ENCODE data around the gene KRTAP12-3.

KRTAP12-3 gene

DNA sequence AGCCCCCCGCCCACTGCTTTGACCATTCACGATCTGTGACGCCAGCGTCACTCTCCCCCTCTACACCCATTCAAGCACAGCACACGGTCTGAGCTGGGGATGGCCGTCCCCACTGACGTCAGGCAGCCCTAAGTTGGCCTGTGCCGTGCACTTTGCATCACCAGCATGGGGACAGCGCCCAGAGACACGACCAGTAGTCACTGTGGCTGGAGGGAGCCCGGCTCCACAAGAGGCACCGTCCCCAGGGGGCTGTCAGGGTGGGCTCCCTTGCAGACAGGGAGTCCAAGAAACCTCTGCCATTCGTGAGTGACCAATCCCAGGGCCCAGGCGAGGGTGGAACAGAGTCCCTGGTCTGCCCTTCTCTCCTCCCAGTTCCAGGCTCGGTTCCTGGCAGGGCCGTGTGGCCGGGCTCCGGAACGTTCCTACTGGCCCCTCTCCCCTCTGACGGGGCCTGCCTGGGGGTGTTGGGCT, 43.5 kb upstream of the KRTAP12-3 start:
- no peak overlapping the region for H3K27ac ChIP-seq (replicated peaks)
- TF ChIP-seq, protein P1, sequence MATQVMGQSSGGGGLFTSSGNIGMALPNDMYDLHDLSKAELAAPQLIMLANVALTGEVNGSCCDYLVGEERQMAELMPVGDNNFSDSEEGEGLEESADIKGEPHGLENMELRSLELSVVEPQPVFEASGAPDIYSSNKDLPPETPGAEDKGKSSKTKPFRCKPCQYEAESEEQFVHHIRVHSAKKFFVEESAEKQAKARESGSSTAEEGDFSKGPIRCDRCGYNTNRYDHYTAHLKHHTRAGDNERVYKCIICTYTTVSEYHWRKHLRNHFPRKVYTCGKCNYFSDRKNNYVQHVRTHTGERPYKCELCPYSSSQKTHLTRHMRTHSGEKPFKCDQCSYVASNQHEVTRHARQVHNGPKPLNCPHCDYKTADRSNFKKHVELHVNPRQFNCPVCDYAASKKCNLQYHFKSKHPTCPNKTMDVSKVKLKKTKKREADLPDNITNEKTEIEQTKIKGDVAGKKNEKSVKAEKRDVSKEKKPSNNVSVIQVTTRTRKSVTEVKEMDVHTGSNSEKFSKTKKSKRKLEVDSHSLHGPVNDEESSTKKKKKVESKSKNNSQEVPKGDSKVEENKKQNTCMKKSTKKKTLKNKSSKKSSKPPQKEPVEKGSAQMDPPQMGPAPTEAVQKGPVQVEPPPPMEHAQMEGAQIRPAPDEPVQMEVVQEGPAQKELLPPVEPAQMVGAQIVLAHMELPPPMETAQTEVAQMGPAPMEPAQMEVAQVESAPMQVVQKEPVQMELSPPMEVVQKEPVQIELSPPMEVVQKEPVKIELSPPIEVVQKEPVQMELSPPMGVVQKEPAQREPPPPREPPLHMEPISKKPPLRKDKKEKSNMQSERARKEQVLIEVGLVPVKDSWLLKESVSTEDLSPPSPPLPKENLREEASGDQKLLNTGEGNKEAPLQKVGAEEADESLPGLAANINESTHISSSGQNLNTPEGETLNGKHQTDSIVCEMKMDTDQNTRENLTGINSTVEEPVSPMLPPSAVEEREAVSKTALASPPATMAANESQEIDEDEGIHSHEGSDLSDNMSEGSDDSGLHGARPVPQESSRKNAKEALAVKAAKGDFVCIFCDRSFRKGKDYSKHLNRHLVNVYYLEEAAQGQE (IDR thresholded peaks at IDR 0.05; ENCODE audit: insufficient replicate concordance, low read depth): no peak
- TF ChIP-seq, protein P2, sequence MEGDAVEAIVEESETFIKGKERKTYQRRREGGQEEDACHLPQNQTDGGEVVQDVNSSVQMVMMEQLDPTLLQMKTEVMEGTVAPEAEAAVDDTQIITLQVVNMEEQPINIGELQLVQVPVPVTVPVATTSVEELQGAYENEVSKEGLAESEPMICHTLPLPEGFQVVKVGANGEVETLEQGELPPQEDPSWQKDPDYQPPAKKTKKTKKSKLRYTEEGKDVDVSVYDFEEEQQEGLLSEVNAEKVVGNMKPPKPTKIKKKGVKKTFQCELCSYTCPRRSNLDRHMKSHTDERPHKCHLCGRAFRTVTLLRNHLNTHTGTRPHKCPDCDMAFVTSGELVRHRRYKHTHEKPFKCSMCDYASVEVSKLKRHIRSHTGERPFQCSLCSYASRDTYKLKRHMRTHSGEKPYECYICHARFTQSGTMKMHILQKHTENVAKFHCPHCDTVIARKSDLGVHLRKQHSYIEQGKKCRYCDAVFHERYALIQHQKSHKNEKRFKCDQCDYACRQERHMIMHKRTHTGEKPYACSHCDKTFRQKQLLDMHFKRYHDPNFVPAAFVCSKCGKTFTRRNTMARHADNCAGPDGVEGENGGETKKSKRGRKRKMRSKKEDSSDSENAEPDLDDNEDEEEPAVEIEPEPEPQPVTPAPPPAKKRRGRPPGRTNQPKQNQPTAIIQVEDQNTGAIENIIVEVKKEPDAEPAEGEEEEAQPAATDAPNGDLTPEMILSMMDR (IDR thresholded peaks at IDR 0.05; ENCODE audit: insufficient read depth, low read length): no peak
- TF ChIP-seq GABPA (IDR thresholded peaks at IDR 0.05; ENCODE audit: low read depth): no peak
- no peak for TF ChIP-seq SPI1 (IDR thresholded peaks at IDR 0.05; ENCODE audit: borderline replicate concordance, low read depth)
- TF ChIP-seq POLR2AphosphoS5 (IDR thresholded peaks at IDR 0.05; ENCODE audit: low read depth): no peak
- H3K27me3 ChIP-seq (ENCODE audit: insufficient read depth, poor library complexity, severe bottlenecking): no peaks in the 10 kb centered on the region
- DNase-seq (ENCODE audit: low read depth in 1 of 2, low spot score in 1 of 2): no peak
- H3K4me3 ChIP-seq (replicated peaks; ENCODE audit: insufficient read depth, low read length): no peak overlapping the region

DNA sequence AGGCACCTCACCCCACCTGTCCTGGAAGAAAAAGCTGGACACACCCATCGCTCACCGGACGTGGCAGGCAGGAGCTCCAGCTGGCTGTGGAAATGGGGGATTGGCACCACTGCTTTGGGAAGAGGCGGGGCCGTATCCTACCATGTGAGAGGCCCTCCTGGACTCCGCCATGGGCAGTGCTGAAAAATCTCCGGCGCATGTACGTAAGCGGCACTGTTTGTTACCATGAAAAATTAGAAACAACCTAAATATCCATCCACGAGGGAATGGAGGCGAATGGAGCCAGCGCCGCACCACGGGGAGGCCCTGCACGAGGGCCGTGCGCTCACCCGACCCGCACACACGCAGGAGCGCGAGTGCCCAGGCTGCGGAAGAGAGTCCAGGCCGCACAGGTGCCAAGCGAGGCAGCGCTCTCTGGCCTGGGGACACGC, 42.8 kb upstream of the KRTAP12-3 start:
- TF ChIP-seq, protein P1 (IDR thresholded peaks at IDR 0.05; ENCODE audit: insufficient replicate concordance, low read depth): no peak
- TF ChIP-seq, protein P2 (IDR thresholded peaks at IDR 0.05; ENCODE audit: insufficient read depth, low read length): no peak
- TF ChIP-seq POLR2AphosphoS5 (IDR thresholded peaks at IDR 0.05; ENCODE audit: low read depth) (no peak), GABPA (IDR thresholded peaks at IDR 0.05; ENCODE audit: low read depth) (no peak), SPI1 (IDR thresholded peaks at IDR 0.05; ENCODE audit: borderline replicate concordance, low read depth) (no peak)
- no peak for DNase-seq (ENCODE audit: low read depth in 1 of 2, low spot score in 1 of 2)
- Histone ChIP-seq H3K4me3 (replicated peaks; ENCODE audit: insufficient read depth, low read length) (no peak overlapping the region), H3K27me3 (ENCODE audit: insufficient read depth, poor library complexity, severe bottlenecking) (no peaks in the 10 kb centered on the region), H3K27ac (replicated peaks) (no peak overlapping the region)

DNA sequence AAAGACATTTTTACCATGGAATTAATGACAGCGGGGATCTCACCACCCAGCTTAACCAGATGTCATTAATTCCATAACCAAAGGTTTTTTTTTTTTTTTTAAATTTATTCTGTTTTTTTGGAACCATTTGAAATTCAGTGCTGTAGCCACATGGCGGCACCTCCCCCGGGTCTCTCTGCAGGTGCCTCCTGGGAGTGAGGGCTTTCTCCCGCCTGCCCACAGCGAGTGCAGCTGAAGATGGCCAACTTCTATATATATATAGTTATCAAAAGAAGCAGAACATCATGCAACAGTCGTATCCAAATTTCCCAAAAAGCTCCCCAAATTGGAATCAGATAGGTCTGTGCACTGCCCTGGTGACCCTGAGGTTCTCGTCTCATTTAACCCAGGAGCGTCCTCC, 42.3 kb upstream of the KRTAP12-3 start:
- Histone ChIP-seq H3K4me3 (replicated peaks; ENCODE audit: insufficient read depth, low read length) (no peak overlapping the region), H3K27ac (replicated peaks) (no peak overlapping the region), H3K27me3 (ENCODE audit: insufficient read depth, poor library complexity, severe bottlenecking) (no peaks in the 10 kb centered on the region)
- no peak for DNase-seq (ENCODE audit: low read depth in 1 of 2, low spot score in 1 of 2)
- TF ChIP-seq, protein P2 (IDR thresholded peaks at IDR 0.05; ENCODE audit: insufficient read depth, low read length): no peak
- TF ChIP-seq POLR2AphosphoS5 (IDR thresholded peaks at IDR 0.05; ENCODE audit: low read depth): no peak
- TF ChIP-seq SPI1 (IDR thresholded peaks at IDR 0.05; ENCODE audit: borderline replicate concordance, low read depth): no peak
- TF ChIP-seq, protein P1 (IDR thresholded peaks at IDR 0.05; ENCODE audit: insufficient replicate concordance, low read depth): no peak
- TF ChIP-seq GABPA (IDR thresholded peaks at IDR 0.05; ENCODE audit: low read depth): no peak

Measured in HL-60 (cell line).